Natural killer cell (primary cell): ENCODE data around the gene INO80. TPM values are rescaled to one million over a fixed set of nuclear protein-coding genes. Genes with fewer than 3 reads are reported as not detected.
A peak's percentile ranks its signal among the peaks of the same experiment; 100 is the strongest.

Source experiments
- ATAC-seq, 3 donors: fragments of 150-1000 bp in 2 of 3; fragments of 200-7000 bp in 1 of 3; cut with Tn5 transposase; 1 replicate in 1 of 3; 2 replicates in 2 of 3; pipeline ENCODE4 v1.10.0; 2021; ENCODE audit warnings: mild to moderate bottlenecking in 2 of 3, moderate library complexity in 2 of 3
- DNase-seq, 2 donors: peaks; one replicate each; pipeline versions ENCODE4 v3.0.0 to v3.0.0-alpha.2; 2013 to 2021; ENCODE audit warnings: mixed read lengths in 1 of 2
- H3K27ac ChIP-seq: one replicate; pipeline ENCODE4 v1.5.1; 2013; ENCODE audit warnings: mild to moderate bottlenecking, low read length
- H3K27me3 ChIP-seq: one replicate; pipeline ENCODE4 v1.6.1; 2013; ENCODE audit warnings: low read length; ENCODE audit not compliant: control insufficient read depth, insufficient read depth
- H3K36me3 ChIP-seq: one replicate; pipeline ENCODE4 v1.6.1; 2013; ENCODE audit warnings: low read length; ENCODE audit not compliant: control insufficient read depth, insufficient read depth
- H3K4me1 ChIP-seq: one replicate; pipeline ENCODE4 v1.6.1; 2013; ENCODE audit warnings: low read length; ENCODE audit not compliant: control insufficient read depth, insufficient read depth
- H3K4me3 ChIP-seq: one replicate; pipeline ENCODE4 v1.5.1; 2013; ENCODE audit warnings: low read length
- H3K9me3 ChIP-seq: one replicate; pipeline ENCODE4 v1.6.1; 2013; ENCODE audit warnings: low read length; ENCODE audit not compliant: control insufficient read depth, insufficient read depth
- H3K27ac Mint-ChIP-seq, 2 donors: one replicate each; pipeline ENCODE4 v1.8.0; 2022; ENCODE audit warnings: mild to moderate bottlenecking in 2 of 2, mixed read lengths in 2 of 2, moderate library complexity in 1 of 2
- H3K27me3 Mint-ChIP-seq, 2 donors: one replicate each; pipeline ENCODE4 v1.8.0; 2022; ENCODE audit warnings: low read depth in 2 of 2, mixed read lengths in 2 of 2
- H3K36me3 Mint-ChIP-seq: one replicate; pipeline ENCODE4 v1.8.0; 2022; ENCODE audit warnings: mixed read lengths
- H3K4me1 Mint-ChIP-seq, 2 donors: one replicate each; pipeline ENCODE4 v1.8.0; 2022; ENCODE audit warnings: mixed read lengths in 2 of 2
- H3K4me3 Mint-ChIP-seq: one replicate; pipeline ENCODE4 v1.8.0; 2022; ENCODE audit warnings: mild to moderate bottlenecking, moderate library complexity, mixed read lengths
- H3K9me3 Mint-ChIP-seq, 2 donors: one replicate each; pipeline ENCODE4 v1.8.0; 2022; ENCODE audit warnings: mixed read lengths in 2 of 2
- WGBS: methylation state at CpG from one replicate; pipeline ENCODE4 v1.1.7; 2013; ENCODE audit warnings: missing lambda C conversion rate; ENCODE audit not compliant: insufficient coverage; 5-methylcytosine and 5-hydroxymethylcytosine counted together
- intact Hi-C: fragments of 100-400 bp; cut with micrococcal nuclease; formaldehyde crosslinking; loops from one replicate; pipeline ENCODE4 v1.14.2; 2022
- total RNA-seq, 4 donors: library from RNA; stranded (reverse); fragments of 120-200 nt in 1 of 4; gene quantifications; one replicate each; pipeline versions ENCODE4 v1.2.3 to v1.2.4, GENCODE V29; 2013 to 2022
- TF ChIP-seq, protein P1 (sequence below): fragments of 200-600 bp; IDR thresholded peaks from one replicate; pipeline ENCODE4 v1.8.0; 2022; ENCODE audit warnings: antibody characterized with exemption

Gene INO80
- total RNA-seq, 3 donors from 2014 or later (not counting 1 experiment from before 2014, with no cell fraction given) = 36.4 to 45.7 (median 43.9) TPM

DNA sequence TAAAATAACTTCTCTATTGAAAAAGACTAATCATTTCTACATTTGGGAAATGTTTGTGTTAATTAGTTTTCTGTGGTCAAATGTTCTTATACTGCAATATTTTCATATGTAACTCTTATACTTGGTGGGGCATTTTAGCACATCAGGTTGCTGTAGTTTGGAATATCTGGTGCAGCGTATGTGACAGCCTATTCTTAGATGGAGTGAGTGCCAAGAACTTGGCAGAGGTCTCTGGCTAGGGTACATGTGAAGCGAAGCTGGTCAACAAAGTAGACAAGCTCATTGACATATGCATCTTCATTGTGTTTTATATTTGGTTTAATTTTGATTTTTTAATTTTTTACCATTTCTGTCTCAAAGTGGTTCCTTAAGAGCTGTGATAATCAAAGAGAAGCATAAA is 109.6 kb downstream of the INO80 start:
- Histone ChIP-seq H3K4me1 (no peaks in the 10 kb centered on the region), H3K36me3 (peaks cover 17% of the 10 kb centered on the region), H3K4me3 (no peak overlapping the region), H3K27me3 (no peaks in the 10 kb centered on the region), H3K9me3 (no peaks in the 10 kb centered on the region), H3K27ac (no peak overlapping the region)
- Mint-ChIP-seq H3K36me3 (no peaks in the 10 kb centered on the region), H3K9me3 (no peaks in the 10 kb centered on the region), H3K27me3 (no peaks in the 10 kb centered on the region), H3K4me1 (no peaks in the 10 kb centered on the region), H3K4me3 (no peak overlapping the region), H3K27ac (peak overlapping the region in 1 of 2 donors; percentile 11)
- 92% methylated on average over 2 of the region's 2 CpGs for WGBS
- DNase-seq (no peak), ATAC-seq (no peak)
- TF ChIP-seq, protein P1, sequence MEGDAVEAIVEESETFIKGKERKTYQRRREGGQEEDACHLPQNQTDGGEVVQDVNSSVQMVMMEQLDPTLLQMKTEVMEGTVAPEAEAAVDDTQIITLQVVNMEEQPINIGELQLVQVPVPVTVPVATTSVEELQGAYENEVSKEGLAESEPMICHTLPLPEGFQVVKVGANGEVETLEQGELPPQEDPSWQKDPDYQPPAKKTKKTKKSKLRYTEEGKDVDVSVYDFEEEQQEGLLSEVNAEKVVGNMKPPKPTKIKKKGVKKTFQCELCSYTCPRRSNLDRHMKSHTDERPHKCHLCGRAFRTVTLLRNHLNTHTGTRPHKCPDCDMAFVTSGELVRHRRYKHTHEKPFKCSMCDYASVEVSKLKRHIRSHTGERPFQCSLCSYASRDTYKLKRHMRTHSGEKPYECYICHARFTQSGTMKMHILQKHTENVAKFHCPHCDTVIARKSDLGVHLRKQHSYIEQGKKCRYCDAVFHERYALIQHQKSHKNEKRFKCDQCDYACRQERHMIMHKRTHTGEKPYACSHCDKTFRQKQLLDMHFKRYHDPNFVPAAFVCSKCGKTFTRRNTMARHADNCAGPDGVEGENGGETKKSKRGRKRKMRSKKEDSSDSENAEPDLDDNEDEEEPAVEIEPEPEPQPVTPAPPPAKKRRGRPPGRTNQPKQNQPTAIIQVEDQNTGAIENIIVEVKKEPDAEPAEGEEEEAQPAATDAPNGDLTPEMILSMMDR = no peak
- intact Hi-C loops = no loop called here

GRCh38 chr15:41004490-41004889 is 111.6 kb downstream of the INO80 start:
- H3K27ac Mint-ChIP-seq = no peak overlapping the region

GRCh38 chr15:41001524-41002214 is 114.4 kb downstream of the INO80 start:
- intact Hi-C loops = no loop called here
- Histone ChIP-seq H3K4me1 (no peaks in the 10 kb centered on the region), H3K27ac (no peak overlapping the region), H3K9me3 (no peaks in the 10 kb centered on the region), H3K36me3 (peaks cover 38% of the 10 kb centered on the region), H3K4me3 (no peak overlapping the region), H3K27me3 (no peaks in the 10 kb centered on the region)
- TF ChIP-seq, protein P1 = no peak
- Mint-ChIP-seq H3K4me3 (no peak overlapping the region), H3K27ac (no peak overlapping the region), H3K9me3 (no peaks in the 10 kb centered on the region), H3K27me3 (no peaks in the 10 kb centered on the region), H3K4me1 (no peaks in the 10 kb centered on the region), H3K36me3 (no peaks in the 10 kb centered on the region)
- WGBS = 97% methylated on average over 5 of the region's 5 CpGs
- no peak for DNase-seq
- no peak for ATAC-seq

More at GRCh38 chr15:41004490-41004889, 111.6 kb downstream of the INO80 start:
- Mint-ChIP-seq H3K9me3 (no peaks in the 10 kb centered on the region), H3K4me1 (no peaks in the 10 kb centered on the region), H3K27me3 (no peaks in the 10 kb centered on the region), H3K4me3 (no peak overlapping the region), H3K36me3 (no peaks in the 10 kb centered on the region)
- Histone ChIP-seq H3K27ac (no peak overlapping the region), H3K4me3 (no peak overlapping the region), H3K36me3 (peaks cover 30% of the 10 kb centered on the region), H3K27me3 (no peaks in the 10 kb centered on the region), H3K9me3 (no peaks in the 10 kb centered on the region), H3K4me1 (no peaks in the 10 kb centered on the region)
- TF ChIP-seq, protein P1 = no peak
- intact Hi-C loops = no loop called here
- DNase-seq (no peak), ATAC-seq (no peak)
- 93% methylated on average over 3 of the region's 3 CpGs for WGBS

- Mint-ChIP-seq H3K27ac (no peak overlapping the region), H3K9me3 (no peaks in the 10 kb centered on the region), H3K36me3 (peaks cover 8% of the 10 kb centered on the region), H3K4me3 (no peak overlapping the region), H3K4me1 (no peaks in the 10 kb centered on the region), H3K27me3 (no peaks in the 10 kb centered on the region)
- no peaks in the 10 kb centered on the region for H3K27me3 ChIP-seq
- DNase-seq = no peak
- intact Hi-C loops = no loop called here
- H3K27ac ChIP-seq = no peak overlapping the region
- 98% methylated on average over 4 of the region's 4 CpGs for WGBS
- H3K9me3 ChIP-seq = no peaks in the 10 kb centered on the region
- H3K36me3 ChIP-seq = peaks cover 43% of the 10 kb centered on the region
- H3K4me3 ChIP-seq = no peak overlapping the region
- TF ChIP-seq, protein P1 = no peak
- ATAC-seq = no peak
- no peaks in the 10 kb centered on the region for H3K4me1 ChIP-seq
Observed at GRCh38 chr15:40999190-40999589, 116.9 kb downstream of the INO80 start.
